HCT116 (cell line): ENCODE results near the gene PCIF1. TPM values are rescaled to one million over a fixed set of nuclear protein-coding genes. Genes with fewer than 3 reads are reported as not detected.

ENCODE experiments used
- ATAC-seq: fragments of 200-7000 bp; cut with Tn5 transposase; 2 replicates; pipeline ENCODE4 v1.9.1; 2020; ENCODE audit warnings: mild to moderate bottlenecking, moderate library complexity
- BruUV-seq: library from RNA; stranded (reverse); fragments of 400-500 nt; replicated peaks from 2 replicates; lab custom pipeline; 2021; lab: Mats Ljungman, UMichigan
- CTCF ChIA-PET: fragments of 300-600 bp; sonication (Branson Sonifier 250); formaldehyde crosslinking; loops from one replicate; lab custom pipeline; 2021; ENCODE audit warnings: antibody characterized with exemption; lab: Charles Lee
- POLR2A ChIA-PET: fragments of 300-600, 350-600 bp; sonication (Branson Sonifier 250); formaldehyde crosslinking; loops from one replicate; lab custom pipeline; 2021; ENCODE audit warnings: antibody characterized with exemption; lab: Charles Lee
- RAD21 ChIA-PET, 2 experiments: fragments of 300-600 bp; sonication (Branson Sonifier 250); formaldehyde crosslinking; loops; one replicate each; lab custom pipeline; 2023; ENCODE audit warnings: low total read pairs in 2 of 2; ENCODE audit not compliant: uncharacterized antibody in 2 of 2, unreplicated experiment in 2 of 2, low non-redundant PET in 1 of 2; lab: Charles Lee
- DNase-seq: peaks from one replicate; pipeline ENCODE4 v3.0.0-alpha.2; 2010; ENCODE audit warnings: low read depth, low spot score
- H2AFZ ChIP-seq: fragments of 200-600 bp; shearing (Covaris generic), sonication (generic); 2 replicates; pipeline ENCODE4 v1.6.1; 2017; ENCODE audit warnings: low read depth, mixed run types, mixed read lengths, antibody characterized with exemption, low read length; ENCODE audit not compliant: poor library complexity, severe bottlenecking
- H3K27ac ChIP-seq: 2 replicates; pipeline ENCODE4 v1.5.1; 2012; ENCODE audit warnings: low read depth, low read length
- H3K27me3 ChIP-seq: fragments of 200-600 bp; sonication (generic); 2 replicates; pipeline ENCODE4 v1.6.1; 2016; ENCODE audit warnings: mixed run types, low read length, mixed read lengths; ENCODE audit not compliant: insufficient read depth
- H3K36me3 ChIP-seq, 2 experiments: fragments of 200-500 bp in 1 of 2; fragments of 200-600 bp in 1 of 2; sonication (Bioruptor generic) in 1 of 2; sonication (generic) in 1 of 2; 2 replicates each; pipeline versions ENCODE4 v1.5.1 to v1.6.1; 2014 to 2016; ENCODE audit warnings: low read length in 2 of 2, inconsistent platforms in 1 of 2, mixed read lengths in 1 of 2, mixed run types in 1 of 2; ENCODE audit not compliant: insufficient read depth in 2 of 2, control insufficient read depth in 1 of 2
- H3K4me1 ChIP-seq, 2 experiments: fragments of 200-600 bp in 1 of 2; sonication (generic) in 1 of 2; 2 replicates each; pipeline versions ENCODE4 v1.5.1 to v1.6.1; 2012 to 2017; ENCODE audit warnings: low read length in 2 of 2, inconsistent platforms in 1 of 2, mild to moderate bottlenecking in 1 of 2, mixed read lengths in 1 of 2, mixed run types in 1 of 2, moderate library complexity in 1 of 2; ENCODE audit not compliant: insufficient read depth in 2 of 2, control insufficient read depth in 1 of 2
- H3K4me2 ChIP-seq: fragments of 200-600 bp; sonication (generic); 2 replicates; pipeline ENCODE4 v1.6.1; 2017; ENCODE audit warnings: mixed run types, low read length, mixed read lengths
- H3K4me3 ChIP-seq, 2 experiments: fragments of 200-600 bp in 1 of 2; sonication (generic) in 1 of 2; replicated peaks in 1 of 2; 2 replicates each; pipeline ENCODE4 v1.5.1; 2011 to 2016; ENCODE audit warnings: low read length in 2 of 2, control low read depth in 1 of 2, low read depth in 1 of 2, mild to moderate bottlenecking in 1 of 2, mixed read lengths in 1 of 2, mixed run types in 1 of 2
- H3K79me2 ChIP-seq: fragments of 200-600 bp; sonication (generic); 2 replicates; pipeline ENCODE4 v1.6.1; 2017; ENCODE audit warnings: mild to moderate bottlenecking, mixed run types, low read length, moderate library complexity, mixed read lengths; ENCODE audit not compliant: insufficient read depth
- H3K9ac ChIP-seq: fragments of 200-600 bp; sonication (generic); 2 replicates; pipeline ENCODE4 v1.6.1; 2016; ENCODE audit warnings: low read length, mixed read lengths
- H3K9me2 ChIP-seq: fragments of 200-600 bp; sonication (generic), shearing (Covaris generic); 2 replicates; pipeline ENCODE4 v1.6.1; 2017; ENCODE audit warnings: mixed run types, mild to moderate bottlenecking, moderate library complexity; ENCODE audit not compliant: insufficient read depth
- H3K9me3 ChIP-seq, 2 experiments: fragments of 200-500 bp in 1 of 2; fragments of 200-600 bp in 1 of 2; sonication (Bioruptor generic) in 1 of 2; sonication (generic) in 1 of 2; 2 replicates each; pipeline ENCODE4 v1.6.1; 2014 to 2017; ENCODE audit warnings: low read length in 2 of 2, mixed read lengths in 2 of 2, inconsistent platforms in 1 of 2, low read depth in 1 of 2, mild to moderate bottlenecking in 1 of 2, mixed run types in 1 of 2, moderate library complexity in 1 of 2; ENCODE audit not compliant: control insufficient read depth in 1 of 2, insufficient read depth in 1 of 2
- H4K20me1 ChIP-seq: fragments of 200-600 bp; sonication (generic), shearing (Covaris generic); 2 replicates; pipeline ENCODE4 v1.6.1; 2017; ENCODE audit warnings: mixed run types, mild to moderate bottlenecking, moderate library complexity; ENCODE audit not compliant: insufficient read depth
- CEBPB ChIP-seq: IDR thresholded peaks from 2 replicates; pipeline ENCODE4 v1.6.1; 2012; ENCODE audit warnings: low read depth
- EGR1 ChIP-seq: IDR thresholded peaks from 2 replicates; pipeline ENCODE4 v1.6.1; 2012; ENCODE audit warnings: low read depth
- ELF1 ChIP-seq: IDR thresholded peaks from 2 replicates; pipeline ENCODE4 v1.6.1; 2012; ENCODE audit warnings: low read depth, borderline replicate concordance
- FOSL1 ChIP-seq: IDR thresholded peaks from 2 replicates; pipeline ENCODE4 v1.6.1; 2012; ENCODE audit warnings: low read depth
- MAX ChIP-seq: IDR thresholded peaks from 2 replicates; pipeline ENCODE4 v1.6.1; 2012
- POLR2A ChIP-seq: IDR thresholded peaks from 2 replicates; pipeline ENCODE4 v1.7.0; 2011; ENCODE audit warnings: borderline replicate concordance; ENCODE audit not compliant: insufficient read depth, insufficient read length; ENCODE audit errors: extremely low read depth
- REST ChIP-seq: IDR thresholded peaks from 2 replicates; pipeline ENCODE4 v1.6.1; 2012; ENCODE audit warnings: low read depth
- SIN3A ChIP-seq: IDR thresholded peaks from 2 replicates; pipeline ENCODE4 v1.6.1; 2012; ENCODE audit warnings: low read depth
- SRF ChIP-seq: IDR thresholded peaks from 2 replicates; pipeline ENCODE4 v1.6.1; 2012; ENCODE audit warnings: low read depth
- TCF7L2 ChIP-seq: IDR thresholded peaks from 2 replicates; pipeline ENCODE4 v1.7.0; 2011; ENCODE audit warnings: borderline replicate concordance, inconsistent platforms; ENCODE audit not compliant: insufficient read depth, insufficient read length; ENCODE audit errors: extremely low read depth
- YY1 ChIP-seq: IDR thresholded peaks from 2 replicates; pipeline ENCODE4 v1.6.1; 2011; ENCODE audit warnings: low read length, low read depth, moderate library complexity, mild to moderate bottlenecking; ENCODE audit not compliant: insufficient replicate concordance; ENCODE audit errors: extremely low read depth
- ZBTB33 ChIP-seq: IDR thresholded peaks from 2 replicates; pipeline ENCODE4 v1.6.1; 2011; ENCODE audit warnings: mild to moderate bottlenecking, low read length, moderate library complexity; ENCODE audit not compliant: insufficient replicate concordance; ENCODE audit errors: extremely low read depth
- ZFX ChIP-seq: fragments of 450-650 bp; IDR thresholded peaks from 2 replicates; pipeline ENCODE4 v1.6.1; 2017
- intact Hi-C: fragments of 100-400 bp; cut with micrococcal nuclease; formaldehyde crosslinking; loops from 2 replicates; pipeline ENCODE4 v1.10.0; 2022
- total RNA-seq: library from RNA; stranded (reverse); gene quantifications from one replicate; pipeline ENCODE4 v1.2.1, GENCODE V29; 2021; ENCODE audit not compliant: unreplicated experiment

The PCIF1 gene
- total RNA-seq, 1 experiment from 2014 or later: 31.8 TPM

GRCh38 chr20:45964006-45964400 lies 29.5 kb downstream of the PCIF1 start:
- no peak overlapping the region for H3K9ac ChIP-seq
- TF ChIP-seq SIN3A: no peak
- TF ChIP-seq MAX: no peak
- TF ChIP-seq, all 23 proteins: peak for 0
- DNase-seq: no peak
- H3K27ac ChIP-seq: no peak overlapping the region
- H3K4me2 ChIP-seq: no peak overlapping the region
- no TSS peak for BruUV-seq
- no peak overlapping the region for H2AFZ ChIP-seq
- no peaks in the 10 kb centered on the region for H3K9me3 ChIP-seq
- ChIA-PET CTCF (no interaction called here), POLR2A (no interaction called here), RAD21 (no interaction called here)
- H3K79me2 ChIP-seq: peaks cover 4% of the 10 kb centered on the region; the same call in 1 of the 2 replicates
- no peaks in the 10 kb centered on the region for H4K20me1 ChIP-seq
- peaks cover 46 to 58% of the 10 kb centered on the region in 2 experiments; a peak in 3 of 4 replicates for H3K36me3 ChIP-seq
- H3K27me3 ChIP-seq: no peaks in the 10 kb centered on the region
- no peaks in the 10 kb centered on the region for H3K4me1 ChIP-seq
- H3K4me3 ChIP-seq: no peak overlapping the region
- ATAC-seq: no peak
- intact Hi-C loops: loop anchor here (10.0 kb wide), 1 partner anchor 419 kb away; the partner anchor contains the start of gene EPPIN
- no peaks in the 10 kb centered on the region for H3K9me2 ChIP-seq

- no TSS peak for BruUV-seq
- Histone ChIP-seq H3K4me2 (no peak overlapping the region), H3K4me3 (no peak overlapping the region), H3K27ac (no peak overlapping the region), H3K4me1 (peaks cover 5 to 11% of the 10 kb centered on the region in 2 experiments; a peak in 3 of 4 replicates), H3K79me2 (peaks cover 18% of the 10 kb centered on the region), H3K9ac (no peak overlapping the region), H3K27me3 (no peaks in the 10 kb centered on the region), H4K20me1 (no peaks in the 10 kb centered on the region), H3K9me3 (no peaks in the 10 kb centered on the region), H3K36me3 (peaks cover 38 to 54% of the 10 kb centered on the region in 2 experiments; a peak in 3 of 4 replicates), H2AFZ (no peak overlapping the region), H3K9me2 (no peaks in the 10 kb centered on the region)
- CTCF ChIA-PET: no interaction called here
- ATAC-seq (no peak), DNase-seq (no peak)
- POLR2A ChIA-PET: no interaction called here
- intact Hi-C loops: loop anchor here (10.0 kb wide), 1 partner anchor 421 kb away; the partner anchor contains the start of gene EPPIN
- RAD21 ChIA-PET: interaction anchor here in 1 of 2 experiments (0.6 kb wide), 1 partner anchor 143 kb away, joined by 3 read pairs; no protein-coding TSS in a partner anchor
- no peak for TF ChIP-seq TCF7L2
- no peak for TF ChIP-seq EGR1
- no peak for TF ChIP-seq FOSL1
- no peak for TF ChIP-seq SRF
- TF ChIP-seq POLR2A: no peak
- TF ChIP-seq YY1: no peak
- no peak for TF ChIP-seq SIN3A
- TF ChIP-seq ZFX: no peak
- TF ChIP-seq CEBPB: no peak
- TF ChIP-seq ZBTB33: no peak
- no peak for TF ChIP-seq REST
- TF ChIP-seq ELF1: no peak
These were observed 30.9 kb downstream of the PCIF1 start for GRCh38 chr20:45965169-45966002.
